ENCODE data around the gene RNF212B. TPM values are rescaled to one million over a fixed set of nuclear protein-coding genes. Genes with fewer than 3 reads are reported as not detected.

The RNF212B gene
- total and polyA plus RNA-seq, 2 of the 13 experiments (the other 11 are each of a cell fraction or from before 2014, with no cell fraction given) = 0.05 TPM; not detected in 1

DNA sequence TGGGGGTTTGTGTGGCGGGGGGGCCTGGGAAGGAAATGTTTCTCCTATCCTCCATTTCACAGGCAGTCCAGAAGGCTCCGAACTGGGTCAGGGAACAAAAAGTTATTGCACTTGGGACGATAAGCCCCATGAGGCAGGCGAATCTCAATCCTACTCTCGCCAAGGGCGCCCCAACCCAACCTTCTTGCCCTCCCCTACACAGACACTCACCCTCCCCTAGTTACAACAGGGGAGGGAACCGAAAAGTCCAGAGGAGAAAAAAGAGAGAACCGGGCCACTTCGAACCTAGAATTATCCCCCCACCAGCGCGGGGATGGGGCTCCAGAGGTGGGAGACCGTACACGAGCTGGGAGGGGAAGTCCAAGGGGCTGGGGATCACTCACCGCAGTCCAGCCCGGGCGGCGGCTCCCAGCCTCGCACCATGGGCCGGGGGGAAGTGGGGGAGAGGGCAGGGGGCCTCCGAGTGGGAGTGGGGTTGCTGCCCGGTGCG lies 47.8 kb downstream of the RNF212B start (continued):
- TF ChIP-seq, protein P1, sequence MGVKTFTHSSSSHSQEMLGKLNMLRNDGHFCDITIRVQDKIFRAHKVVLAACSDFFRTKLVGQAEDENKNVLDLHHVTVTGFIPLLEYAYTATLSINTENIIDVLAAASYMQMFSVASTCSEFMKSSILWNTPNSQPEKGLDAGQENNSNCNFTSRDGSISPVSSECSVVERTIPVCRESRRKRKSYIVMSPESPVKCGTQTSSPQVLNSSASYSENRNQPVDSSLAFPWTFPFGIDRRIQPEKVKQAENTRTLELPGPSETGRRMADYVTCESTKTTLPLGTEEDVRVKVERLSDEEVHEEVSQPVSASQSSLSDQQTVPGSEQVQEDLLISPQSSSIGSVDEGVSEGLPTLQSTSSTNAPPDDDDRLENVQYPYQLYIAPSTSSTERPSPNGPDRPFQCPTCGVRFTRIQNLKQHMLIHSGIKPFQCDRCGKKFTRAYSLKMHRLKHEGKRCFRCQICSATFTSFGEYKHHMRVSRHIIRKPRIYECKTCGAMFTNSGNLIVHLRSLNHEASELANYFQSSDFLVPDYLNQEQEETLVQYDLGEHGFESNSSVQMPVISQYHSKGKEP (CRISPR knock-in tag; IDR thresholded peaks at IDR 0.05) = no peak
- 0 out of 2 replicates have a peak, but pooled peaks have one; percentile 69 for TF ChIP-seq NFE2L1 (CRISPR knock-in tag; IDR thresholded peaks at IDR 0.05; ENCODE audit: borderline replicate concordance)
- TF ChIP-seq, protein P2, sequence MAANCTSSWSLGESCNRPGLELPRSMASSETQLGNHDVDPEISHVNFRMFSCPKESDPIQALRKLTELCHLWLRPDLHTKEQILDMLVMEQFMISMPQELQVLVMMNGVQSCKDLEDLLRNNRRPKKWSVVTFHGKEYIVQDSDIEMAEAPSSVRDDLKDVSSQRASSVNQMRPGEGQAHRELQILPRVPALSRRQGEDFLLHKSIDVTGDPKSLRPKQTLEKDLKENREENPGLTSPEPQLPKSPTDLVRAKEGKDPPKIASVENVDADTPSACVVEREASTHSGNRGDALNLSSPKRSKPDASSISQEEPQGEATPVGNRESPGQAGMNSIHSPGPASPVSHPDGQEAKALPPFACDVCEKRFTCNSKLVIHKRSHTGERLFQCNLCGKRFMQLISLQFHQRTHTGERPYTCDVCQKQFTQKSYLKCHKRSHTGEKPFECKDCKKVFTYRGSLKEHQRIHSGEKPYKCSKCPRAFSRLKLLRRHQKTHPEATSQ (CRISPR knock-in tag; IDR thresholded peaks at IDR 0.05; ENCODE audit: borderline replicate concordance) = 0 out of 2 replicates have a peak, but pooled peaks have one; percentile 64
- TF ChIP-seq PREB (CRISPR knock-in tag; IDR thresholded peaks at IDR 0.05) = no peak
- TF ChIP-seq, protein P3, sequence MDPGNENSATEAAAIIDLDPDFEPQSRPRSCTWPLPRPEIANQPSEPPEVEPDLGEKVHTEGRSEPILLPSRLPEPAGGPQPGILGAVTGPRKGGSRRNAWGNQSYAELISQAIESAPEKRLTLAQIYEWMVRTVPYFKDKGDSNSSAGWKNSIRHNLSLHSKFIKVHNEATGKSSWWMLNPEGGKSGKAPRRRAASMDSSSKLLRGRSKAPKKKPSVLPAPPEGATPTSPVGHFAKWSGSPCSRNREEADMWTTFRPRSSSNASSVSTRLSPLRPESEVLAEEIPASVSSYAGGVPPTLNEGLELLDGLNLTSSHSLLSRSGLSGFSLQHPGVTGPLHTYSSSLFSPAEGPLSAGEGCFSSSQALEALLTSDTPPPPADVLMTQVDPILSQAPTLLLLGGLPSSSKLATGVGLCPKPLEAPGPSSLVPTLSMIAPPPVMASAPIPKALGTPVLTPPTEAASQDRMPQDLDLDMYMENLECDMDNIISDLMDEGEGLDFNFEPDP (CRISPR knock-in tag; conservative IDR thresholded peaks at IDR 0.05) = no peak
- no peak for TF ChIP-seq TAF15 (IDR thresholded peaks at IDR 0.05; ENCODE audit: low read depth, low read length, poor library complexity, severe bottlenecking)
- no peak for TF ChIP-seq GTF2F1 (IDR thresholded peaks at IDR 0.05; ENCODE audit: low read length)
- TF ChIP-seq ZNF737 (CRISPR knock-in tag; IDR thresholded peaks at IDR 0.05; ENCODE audit: borderline replicate concordance) = 0 out of 2 replicates have a peak, but pooled peaks have one; percentile 76
- TF ChIP-seq ZNF230 (CRISPR knock-in tag; IDR thresholded peaks at IDR 0.05) = no peak
- no peak for TF ChIP-seq MTA1 (CRISPR knock-in tag; IDR thresholded peaks at IDR 0.05; ENCODE audit: borderline replicate concordance)
- no peak for TF ChIP-seq ZNF451 (CRISPR knock-in tag; IDR thresholded peaks at IDR 0.05)
- TF ChIP-seq ZNF644 (CRISPR knock-in tag; IDR thresholded peaks at IDR 0.05; ENCODE audit: low read depth) = no peak
- no peak for TF ChIP-seq ZBTB1 (CRISPR knock-in tag; IDR thresholded peaks at IDR 0.05; ENCODE audit: borderline replicate concordance)
- TF ChIP-seq NCOA2 (CRISPR knock-in tag; IDR thresholded peaks at IDR 0.05) = no peak
- TF ChIP-seq SNAPC2 (CRISPR knock-in tag; IDR thresholded peaks at IDR 0.05) = 0 out of 2 replicates have a peak, but pooled peaks have one; percentile 7
- no peak for TF ChIP-seq RBM39 (IDR thresholded peaks at IDR 0.05; ENCODE audit: low read depth, low read length, poor library complexity, severe bottlenecking)
- TF ChIP-seq ZNF317 (CRISPR knock-in tag; IDR thresholded peaks at IDR 0.05) = no peak
- TF ChIP-seq ZNF207 (IDR thresholded peaks at IDR 0.05; ENCODE audit: borderline replicate concordance) = no peak
- no peak; the same call in 1 of the 2 replicates for TF ChIP-seq NR1H2 (CRISPR knock-in tag; IDR thresholded peaks at IDR 0.05; ENCODE audit: borderline replicate concordance, low read depth)
- TF ChIP-seq, protein P4, sequence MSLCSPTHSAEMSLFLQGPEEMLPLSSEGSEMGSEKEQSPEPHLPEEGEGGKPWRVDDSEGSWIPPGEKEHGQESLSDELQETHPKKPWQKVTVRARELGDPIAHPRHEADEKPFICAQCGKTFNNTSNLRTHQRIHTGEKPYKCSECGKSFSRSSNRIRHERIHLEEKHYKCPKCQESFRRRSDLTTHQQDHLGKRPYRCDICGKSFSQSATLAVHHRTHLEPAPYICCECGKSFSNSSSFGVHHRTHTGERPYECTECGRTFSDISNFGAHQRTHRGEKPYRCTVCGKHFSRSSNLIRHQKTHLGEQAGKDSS (CRISPR knock-in tag; IDR thresholded peaks at IDR 0.05; ENCODE audit: borderline replicate concordance, low read depth) = no peak
- no peak for TF ChIP-seq CREM (IDR thresholded peaks at IDR 0.05)
- no peak for TF ChIP-seq CREM (CRISPR knock-in tag; IDR thresholded peaks at IDR 0.05)
- TF ChIP-seq HIVEP1 (CRISPR knock-in tag; IDR thresholded peaks at IDR 0.05) = no peak

All from HepG2 (cell line).